NCI-H510A treated with DMSO at 0.1 percent for 48 hours (cell line): ENCODE measurements around the gene SULT2B1.
A peak's percentile ranks its signal among the peaks of the same experiment; 100 is the strongest.
"Not testable (repeated sequence)": the region's sequence is repeated elsewhere in the genome, so short reads cannot be mapped to it uniquely, and the experiment has no call there.

ENCODE experiments used
- DNase-seq: peaks from one replicate; lab custom pipeline; 2025; lab: John Stamatoyannopoulos, UW

SULT2B1 gene

DNA sequence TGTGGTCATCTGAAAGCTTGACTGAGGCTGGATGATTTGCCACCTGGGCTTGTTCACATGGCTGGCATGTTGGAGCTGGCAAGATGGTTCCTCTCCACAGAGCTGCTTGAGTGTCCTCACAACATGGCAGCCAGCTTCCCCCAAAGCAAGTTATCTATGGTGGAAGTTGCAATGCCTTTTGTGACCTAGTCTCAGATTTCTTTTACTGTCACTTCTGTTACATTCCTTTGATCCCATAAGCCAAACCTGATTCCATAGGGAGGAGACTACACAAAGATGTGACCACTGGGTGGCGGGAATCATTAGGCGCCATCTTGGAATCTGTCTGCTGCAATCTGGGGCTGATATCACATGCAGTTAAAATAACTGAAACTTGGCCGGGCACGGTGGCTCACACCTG, 22.8 kb upstream of the SULT2B1 start:
- DNase-seq, result no peak

DNA sequence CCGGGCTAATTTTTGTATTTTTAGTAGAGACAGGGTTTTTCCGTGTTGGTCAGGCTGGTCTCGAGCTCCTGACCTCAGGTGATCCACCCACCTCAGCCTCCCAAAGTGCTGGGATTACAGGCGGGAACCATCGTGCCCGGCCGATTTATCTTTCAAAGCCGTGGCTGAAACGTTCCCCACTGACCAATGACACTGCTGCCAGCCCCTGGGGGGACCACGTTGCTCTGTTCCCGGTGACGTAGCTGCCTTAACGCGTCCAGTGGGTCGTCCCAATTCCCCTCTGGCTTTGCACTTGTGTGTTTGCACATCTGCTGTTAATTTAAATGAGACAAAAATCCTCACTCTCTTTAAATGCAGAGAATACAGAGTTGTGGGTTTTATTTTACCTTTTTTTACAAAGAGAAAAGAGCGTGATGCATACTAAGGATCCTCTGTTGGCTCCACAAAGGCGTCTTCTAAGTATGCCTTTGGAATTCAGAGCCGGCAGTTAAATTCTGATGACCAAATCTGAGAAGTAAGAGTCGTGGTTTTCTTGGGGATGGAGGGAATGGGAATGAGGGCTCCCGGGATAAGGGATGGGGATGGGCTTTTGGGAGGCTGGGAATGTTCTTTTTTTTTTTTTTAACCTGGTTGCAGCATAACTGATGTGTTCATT, 21.8 kb upstream of the SULT2B1 start:
- no peak for DNase-seq

DNA sequence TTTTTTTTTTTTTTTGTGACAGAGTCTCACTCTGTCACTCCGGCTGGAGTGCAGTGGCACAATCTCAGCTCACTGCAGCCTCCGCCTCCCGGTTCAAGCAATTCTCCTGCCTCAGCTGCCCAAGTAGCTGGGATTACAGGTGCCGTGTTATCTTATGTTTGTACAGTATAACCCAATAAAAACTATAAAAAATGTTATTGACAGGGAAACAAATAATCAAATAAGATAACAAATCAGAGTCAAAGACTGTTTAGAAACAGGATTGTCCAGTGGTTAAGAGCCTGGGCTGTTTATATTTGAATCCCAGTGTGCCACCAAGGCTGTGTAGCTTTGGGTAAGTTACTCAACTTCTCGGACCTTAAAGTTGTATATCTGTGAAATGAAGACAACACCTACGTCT, 21.2 kb upstream of the SULT2B1 start:
- DNase-seq, result no peak

DNA sequence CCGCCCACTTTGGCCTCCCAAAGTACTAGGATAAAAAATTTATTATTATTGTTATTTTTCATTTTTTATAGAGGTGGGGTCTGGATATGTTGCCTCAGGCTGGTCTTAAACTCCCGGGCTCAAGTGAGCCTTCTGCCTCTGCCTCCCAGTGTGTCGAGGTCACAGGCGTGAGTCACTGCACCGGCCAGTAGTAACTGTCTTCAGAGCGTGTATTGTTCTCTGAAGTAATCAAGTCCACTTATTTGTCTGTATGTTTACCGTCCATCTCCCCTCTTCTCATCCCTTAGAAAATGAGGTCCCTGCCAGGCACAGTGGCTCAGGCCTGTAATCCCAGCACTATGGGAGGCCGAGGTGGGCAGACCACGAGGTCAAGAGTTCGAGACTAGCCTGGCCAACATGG, 18.2 kb upstream of the SULT2B1 start:
- DNase-seq, result no peak

DNA sequence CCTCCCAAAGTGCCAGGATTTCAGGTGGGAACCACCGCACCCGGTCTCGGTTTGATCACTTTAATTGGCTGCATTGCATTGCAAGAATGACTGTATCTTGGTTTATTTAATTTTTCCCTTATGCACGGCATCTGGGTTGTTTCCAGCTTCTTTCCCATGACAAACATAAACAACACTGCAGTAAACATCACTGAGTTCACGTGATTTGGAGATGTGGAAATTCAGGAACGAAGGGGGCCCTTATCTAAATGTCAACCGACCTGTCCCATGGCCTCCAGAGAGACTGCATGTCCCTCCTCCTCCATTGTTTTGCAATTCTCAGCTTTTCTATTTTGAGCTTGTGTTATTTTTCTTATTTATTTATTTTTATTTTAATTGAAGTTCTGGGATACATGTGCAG, 14.4 kb upstream of the SULT2B1 start:
- DNase-seq, result no peak

DNA sequence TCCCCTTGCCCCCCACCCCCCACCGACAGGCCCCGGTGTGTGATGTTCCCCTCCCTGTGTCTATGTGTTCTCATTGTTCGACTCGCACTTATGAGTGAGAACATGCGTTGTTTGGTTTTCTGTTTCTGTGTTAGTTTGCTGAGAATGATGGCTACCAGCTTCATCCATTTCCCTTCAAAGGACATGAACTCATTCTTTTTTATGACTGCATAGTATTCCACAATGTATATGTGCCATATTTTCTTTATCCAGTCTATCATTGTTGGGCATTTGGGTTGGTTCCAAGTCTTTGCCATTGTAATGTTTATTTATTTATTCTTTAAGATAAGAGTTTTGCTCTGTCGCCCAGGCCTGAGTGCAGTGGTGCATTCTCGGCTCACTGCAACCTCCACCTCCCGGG, 13.9 kb upstream of the SULT2B1 start:
- not testable (repeated sequence) for DNase-seq

DNA sequence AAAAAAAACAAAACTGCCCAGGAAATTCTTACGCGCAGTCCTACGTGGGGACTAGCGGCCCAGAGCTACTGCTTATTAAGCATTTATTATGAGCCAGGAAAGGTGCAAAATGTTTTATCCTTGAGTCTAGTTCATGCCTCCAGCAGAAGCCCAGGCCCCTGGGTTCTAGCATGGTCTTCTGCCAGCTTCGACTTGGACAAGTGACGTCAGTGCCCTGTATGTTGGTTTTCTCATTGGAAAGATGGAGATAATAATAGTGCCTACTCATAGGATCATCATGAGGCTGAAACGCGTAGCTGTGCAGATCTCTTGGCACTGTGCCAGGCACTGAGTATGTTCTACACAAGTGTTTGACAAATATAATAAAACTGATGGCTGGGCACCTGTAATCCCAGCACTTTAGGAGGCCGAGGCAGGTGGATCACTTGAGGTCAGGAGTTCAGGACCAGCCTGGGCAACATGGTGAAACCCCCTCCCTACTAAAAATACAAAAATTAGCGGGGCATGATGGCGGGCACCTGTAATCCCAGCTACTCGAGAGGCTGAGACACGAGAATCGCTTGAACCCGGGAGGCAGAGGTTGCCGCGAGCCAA, 12.4 kb upstream of the SULT2B1 start:
- peak; percentile 99 for DNase-seq

DNA sequence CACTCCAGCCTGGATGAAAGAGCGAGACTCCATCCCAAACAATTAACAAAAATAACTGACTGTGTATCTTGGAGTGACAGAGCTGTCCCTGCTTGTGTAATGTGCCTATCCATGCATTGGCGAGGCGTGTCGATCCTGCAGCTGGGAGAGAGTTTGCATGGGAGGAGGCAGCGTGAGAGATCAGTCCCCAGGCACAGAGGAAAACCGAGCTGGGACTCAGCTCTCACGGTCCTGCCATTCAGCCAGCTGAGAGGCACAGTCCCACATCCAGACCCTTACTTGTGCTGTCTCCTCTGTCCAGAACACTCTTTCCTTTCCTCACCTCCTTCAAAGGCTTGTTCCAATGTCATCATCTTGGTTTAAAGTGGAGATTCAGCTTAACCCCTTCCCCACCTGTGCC, 11.9 kb upstream of the SULT2B1 start:
- peak; percentile 55 for DNase-seq

DNA sequence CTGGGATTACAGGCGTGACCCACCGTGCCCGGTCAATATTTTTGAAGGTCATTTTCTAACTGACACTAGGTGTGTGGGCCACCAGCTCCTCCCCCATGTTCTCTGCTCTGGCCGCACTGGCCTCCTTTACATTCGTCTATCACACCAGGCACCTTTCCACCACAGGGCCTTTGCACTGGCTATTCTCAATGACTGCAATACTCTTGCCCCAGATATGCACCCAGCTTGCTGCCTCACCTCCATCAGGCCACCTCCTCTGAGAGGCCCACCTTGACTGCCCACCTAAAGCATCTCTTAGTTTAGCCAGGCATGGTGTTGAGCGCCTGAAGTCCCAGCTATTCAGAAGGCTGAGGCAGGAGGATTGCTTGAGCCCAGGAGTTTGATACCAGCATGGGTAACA, 10.2 kb upstream of the SULT2B1 start:
- no peak for DNase-seq

DNA sequence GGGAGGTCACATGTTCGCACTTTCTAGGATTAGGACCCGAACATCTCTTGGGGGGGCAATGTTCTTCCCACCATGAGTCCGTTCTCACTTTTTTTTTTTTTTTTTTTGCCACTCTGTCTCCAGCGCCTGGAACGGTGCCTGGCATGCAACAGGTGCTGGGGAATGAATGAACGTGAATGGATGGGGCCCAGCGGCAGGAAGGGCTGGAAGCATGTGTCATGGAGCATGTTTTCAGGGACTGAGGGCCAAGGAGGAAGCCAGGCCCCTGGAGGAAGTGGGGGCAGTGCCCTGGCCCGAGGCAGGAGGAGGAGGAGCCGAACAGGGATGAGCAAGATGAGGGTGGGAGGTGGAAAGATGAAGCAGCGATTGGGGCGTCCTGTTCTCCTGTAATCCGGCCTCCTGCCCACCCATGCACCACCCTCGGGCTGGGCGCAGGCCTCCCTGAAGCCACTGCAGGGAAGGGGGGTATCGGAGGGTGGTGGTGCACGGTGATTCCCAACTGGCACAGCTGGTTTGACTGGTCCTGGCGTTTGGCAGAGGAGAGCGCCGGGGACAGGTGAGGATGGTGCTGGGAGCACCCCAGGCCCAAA, 8.8 kb upstream of the SULT2B1 start:
- peak; percentile 77 for DNase-seq

DNA sequence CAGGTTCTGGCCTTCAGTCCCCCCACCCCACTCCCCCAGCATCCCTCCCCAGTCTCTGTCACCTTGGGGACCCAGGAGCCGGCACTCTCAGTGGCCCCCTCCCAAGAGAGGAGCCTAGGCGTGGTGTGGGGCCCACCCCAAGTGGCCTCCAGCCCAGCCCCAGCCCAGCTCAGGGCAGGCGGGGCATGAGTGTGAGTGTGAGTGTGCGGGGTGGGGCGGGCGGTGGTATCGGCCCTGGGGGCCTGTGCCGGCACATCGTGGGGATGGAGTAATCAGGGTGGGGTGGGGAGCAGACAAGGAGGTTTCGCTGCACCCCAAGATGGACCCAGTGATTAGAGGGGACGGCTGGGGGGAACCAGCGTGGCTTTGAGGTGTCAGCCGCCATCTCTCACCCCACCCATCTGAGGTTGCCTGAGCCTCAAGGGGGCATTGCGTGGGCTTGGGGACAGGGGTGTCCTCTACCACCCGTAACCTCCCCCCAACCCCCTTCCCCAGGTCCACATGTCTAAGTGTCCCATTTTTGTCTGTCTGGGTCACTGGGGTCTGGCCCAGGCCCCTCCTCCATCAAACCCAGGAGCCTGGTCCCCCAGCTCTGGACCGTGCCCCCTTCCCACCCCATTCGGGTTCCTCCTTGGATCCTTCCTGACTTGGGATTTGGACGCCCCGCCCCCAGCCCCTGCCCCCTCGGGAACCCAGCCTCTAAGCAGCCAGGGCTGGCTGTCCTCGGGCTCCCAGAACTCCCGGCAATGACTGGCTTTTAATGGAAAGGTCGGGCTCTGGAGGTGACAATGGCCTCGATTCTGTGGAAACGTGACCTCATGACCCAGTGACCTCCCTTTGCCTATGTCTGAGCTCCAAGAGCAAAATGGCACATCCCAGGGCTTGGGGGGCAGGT, 6.9 kb upstream of the SULT2B1 start:
- no peak for DNase-seq

DNA sequence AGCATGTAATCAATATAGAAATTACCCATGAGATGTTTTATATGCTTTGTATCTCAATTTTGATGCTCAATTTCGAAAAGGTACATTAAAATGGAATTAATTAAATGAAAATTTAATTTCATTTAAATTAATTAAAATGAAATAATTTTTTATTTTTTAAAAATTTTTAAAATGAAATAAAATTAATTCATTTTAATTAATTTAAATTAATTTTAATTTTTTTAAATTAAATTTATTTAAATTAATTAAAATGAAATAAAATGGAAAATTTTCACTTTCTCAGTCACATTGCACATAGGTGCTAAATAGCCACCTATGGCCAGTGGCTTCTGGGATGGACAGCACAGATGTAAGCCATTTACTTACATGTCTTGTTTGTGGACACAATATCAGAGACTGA, 4.2 kb upstream of the SULT2B1 start:
- DNase-seq, result no peak

DNA sequence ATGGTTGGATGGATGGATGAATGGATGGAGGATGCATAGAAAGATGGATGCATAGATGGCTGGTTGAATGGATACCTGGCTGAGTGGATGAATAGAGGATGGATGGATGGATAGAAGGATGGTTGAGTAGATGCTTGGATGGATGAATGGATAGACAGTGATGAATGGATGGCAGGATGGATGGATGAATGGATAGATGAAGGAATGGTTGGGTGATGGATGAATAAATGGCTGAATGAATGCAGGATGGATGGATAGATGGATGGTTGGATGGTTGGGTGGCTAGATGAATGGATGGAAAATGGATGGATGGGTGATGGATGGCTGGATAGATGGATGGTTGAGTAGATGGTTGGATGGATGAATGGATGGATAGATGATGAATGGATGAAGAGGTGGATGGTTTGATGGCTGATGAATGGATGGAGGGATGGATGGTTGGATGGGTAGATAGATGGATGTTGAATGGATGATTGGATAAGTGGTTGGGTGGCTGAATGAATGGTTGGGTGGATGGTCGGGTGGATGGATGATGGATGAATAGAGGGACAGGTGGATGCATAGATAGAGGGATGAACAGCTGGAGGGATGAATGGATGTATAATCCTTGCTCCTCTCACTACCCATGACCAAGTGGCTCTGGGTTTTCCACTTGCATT, 3.6 kb upstream of the SULT2B1 start:
- DNase-seq, result no peak

DNA sequence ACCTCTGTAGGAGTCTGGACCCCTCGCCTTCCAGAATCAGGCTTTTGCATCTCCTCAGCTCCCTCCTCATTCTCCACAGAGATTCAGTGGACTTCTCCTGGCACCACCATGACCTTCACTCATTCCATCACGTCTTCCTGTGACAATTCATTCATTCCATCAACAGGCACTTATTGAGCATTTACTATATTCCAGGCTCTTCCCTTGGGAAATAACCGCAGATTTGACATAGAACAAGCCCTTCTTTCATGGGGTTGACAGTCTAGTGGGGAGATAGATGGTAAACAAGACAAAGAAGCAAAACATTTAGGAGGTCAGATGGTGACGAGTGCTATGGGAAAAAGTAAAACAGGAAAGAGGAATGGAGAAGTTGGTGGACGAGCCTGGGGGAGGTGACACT, 2.6 kb upstream of the SULT2B1 start:
- DNase-seq, result no peak

DNA sequence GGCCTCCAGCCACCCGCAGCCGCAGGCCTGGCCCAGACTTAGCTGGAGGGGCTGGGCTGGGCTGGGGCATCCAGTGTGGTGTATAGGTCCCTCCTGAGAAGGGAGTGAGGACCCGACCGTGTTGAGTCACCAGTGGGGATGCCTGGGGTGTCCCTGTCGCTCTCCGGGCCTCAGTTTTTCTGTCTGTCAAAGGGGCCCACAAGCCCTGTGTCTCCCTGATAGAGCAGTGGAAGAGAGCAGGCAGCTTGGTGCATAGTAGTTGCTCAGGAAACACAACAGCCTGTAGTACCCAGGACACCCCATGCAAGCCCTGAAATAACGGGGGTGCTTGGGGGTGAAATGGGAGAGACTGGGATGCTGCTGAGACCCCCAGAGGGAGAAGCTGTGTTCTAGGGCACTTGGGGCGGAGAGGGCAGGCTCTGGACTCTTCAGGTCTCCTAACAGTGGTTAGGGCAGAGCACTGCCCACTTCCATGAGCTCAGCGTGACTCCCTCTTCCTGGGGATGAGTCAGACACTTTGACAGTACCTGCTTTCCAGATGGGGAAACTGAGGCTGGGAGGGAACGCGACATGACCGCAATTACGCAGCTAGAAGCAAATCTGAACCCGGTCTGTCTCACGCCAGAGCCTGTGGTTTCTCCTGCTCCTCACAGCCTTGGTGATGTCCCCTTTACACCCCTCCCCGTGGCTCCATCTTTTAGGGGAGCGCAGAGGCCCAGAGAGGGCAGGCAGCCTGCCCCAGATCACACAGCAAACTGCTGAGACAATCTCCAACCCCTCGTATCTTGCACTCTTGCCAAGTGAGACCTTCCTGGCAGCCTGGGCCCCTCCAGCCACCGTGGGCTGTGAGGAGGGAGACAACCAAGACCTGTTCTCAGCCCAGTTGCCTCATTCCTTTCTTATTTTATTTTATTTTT, 692 bp downstream of the SULT2B1 start:
- DNase-seq, result no peak

DNA sequence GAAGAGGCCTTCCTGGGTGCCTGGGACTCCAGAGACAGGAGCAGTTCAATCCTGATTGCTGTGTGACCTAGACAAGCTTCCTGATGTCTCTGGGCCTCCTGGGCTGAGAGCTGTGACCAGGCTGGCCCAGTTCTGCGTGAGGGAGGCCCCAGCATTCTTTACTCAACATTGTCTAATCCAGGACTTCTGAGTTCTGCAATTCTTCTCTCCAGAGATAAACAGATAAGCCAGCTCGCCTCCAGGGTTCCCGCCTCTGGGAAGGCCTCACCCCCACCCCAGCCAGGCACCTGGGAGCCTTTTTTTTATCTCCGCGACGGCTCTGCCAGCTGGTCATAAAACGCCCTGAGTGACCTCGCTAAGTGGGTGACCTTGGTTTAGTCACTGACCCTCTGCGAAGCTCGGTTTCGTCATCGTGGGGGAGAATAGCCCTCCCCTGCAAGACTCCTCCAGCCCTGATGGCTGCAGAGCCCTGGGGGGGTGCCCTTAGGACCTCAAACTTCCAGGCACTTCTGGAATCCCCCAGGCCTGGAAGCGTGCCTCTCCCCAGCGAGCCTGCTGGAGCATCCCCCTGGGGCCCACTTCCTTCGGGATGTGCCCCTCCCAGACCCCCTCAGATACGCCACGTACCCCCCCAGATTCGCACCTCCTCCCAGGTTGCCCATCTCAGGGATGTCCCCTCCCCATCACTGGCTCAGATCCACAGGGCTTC, 1.9 kb downstream of the SULT2B1 start:
- no peak for DNase-seq

DNA sequence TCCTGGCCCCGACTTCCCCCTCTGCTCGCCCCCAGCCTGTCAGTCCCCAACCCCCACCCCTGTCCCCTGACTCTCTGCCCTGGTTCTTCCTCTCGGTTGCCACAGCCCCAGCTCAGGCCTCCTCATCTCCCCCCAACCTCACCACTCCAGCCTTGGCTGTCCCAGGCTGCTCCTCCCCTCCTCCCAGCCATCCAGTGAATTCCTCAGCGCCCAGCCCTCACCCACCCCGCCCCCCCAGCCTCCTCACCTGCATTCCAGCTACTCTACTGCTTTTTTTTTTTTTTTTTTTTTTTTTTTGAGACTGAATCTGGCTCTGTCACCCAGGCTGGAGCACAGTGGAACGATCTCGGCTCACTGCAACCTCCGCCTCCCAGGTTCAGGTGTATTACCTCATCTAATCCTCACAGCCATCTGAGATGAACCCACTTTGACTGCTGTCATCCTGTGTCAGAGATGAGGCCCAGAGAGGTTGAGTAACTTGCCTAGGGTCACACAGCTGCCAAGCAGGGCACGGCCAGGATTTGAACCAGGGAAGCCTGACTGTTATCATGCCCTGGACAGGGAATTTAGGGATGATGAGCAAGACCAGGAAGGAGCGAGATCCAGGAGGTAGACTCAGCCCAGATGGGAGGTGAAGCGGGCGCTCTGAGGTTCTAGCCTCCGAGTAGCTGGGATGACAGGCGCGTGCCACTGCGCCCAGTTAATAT, 2.6 kb downstream of the SULT2B1 start:
- no peak for DNase-seq

DNA sequence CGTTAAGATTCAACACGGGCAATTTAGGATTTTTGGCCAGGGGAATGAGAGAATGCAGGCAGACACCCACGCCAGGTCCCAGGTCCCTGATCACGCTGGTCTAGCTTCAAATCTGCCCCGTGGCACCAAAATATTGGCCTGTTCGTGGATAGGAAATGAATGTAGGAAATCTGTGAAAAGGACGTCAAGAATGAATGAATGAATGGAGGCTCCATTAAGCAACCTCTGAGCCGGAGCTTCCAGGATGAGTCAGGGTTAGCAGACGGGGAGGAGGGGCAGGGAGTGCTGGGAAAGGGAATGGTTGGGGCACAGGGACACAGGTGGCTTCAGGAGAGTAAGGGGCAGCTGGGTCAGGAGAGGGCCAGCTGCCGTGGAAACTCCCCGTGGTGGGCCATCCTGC, 4.2 kb downstream of the SULT2B1 start:
- no peak for DNase-seq

DNA sequence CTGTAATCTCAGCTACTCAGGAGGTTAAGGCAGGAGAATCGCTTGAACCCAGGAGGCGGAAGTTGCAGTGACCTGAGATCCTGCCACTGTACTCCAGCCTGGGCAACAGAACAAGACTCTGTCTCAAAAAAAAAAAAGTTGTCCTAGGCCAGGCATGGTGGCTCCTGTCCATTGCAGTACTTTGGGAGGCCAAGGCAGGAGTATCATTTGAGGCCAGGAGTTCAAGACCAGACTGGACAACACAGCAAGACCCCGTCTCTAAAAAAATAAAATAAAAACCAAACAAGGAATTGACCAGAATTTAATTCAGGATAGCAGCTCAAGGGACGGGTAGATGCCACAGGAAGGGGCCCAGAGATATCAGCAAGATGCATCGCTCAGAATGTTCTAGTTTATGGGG, 4.9 kb downstream of the SULT2B1 start:
- no peak for DNase-seq
